Mesenchymal stem cell (in vitro differentiated cells and primary cell): Measurements from ENCODE around the gene RBM20.

Experiments used
- DNase-seq: peaks from one replicate; pipeline ENCODE4 v3.0.0-alpha.2; 2013
- H2AFZ ChIP-seq: one replicate; pipeline ENCODE4 v1.6.1; 2013; ENCODE audit warnings: low read depth, mild to moderate bottlenecking, control low read depth, inconsistent platforms, low read length, moderate library complexity
- H2AK5ac ChIP-seq: 2 replicates; pipeline ENCODE4 v1.6.1; 2013; ENCODE audit warnings: low read length, moderate library complexity, mild to moderate bottlenecking, inconsistent platforms; ENCODE audit not compliant: severe bottlenecking
- H2BK120ac ChIP-seq: one replicate; pipeline ENCODE4 v1.6.1; 2013; ENCODE audit warnings: low read depth, mild to moderate bottlenecking, inconsistent platforms, low read length, moderate library complexity
- H2BK12ac ChIP-seq, 2 experiments: one replicate each; pipeline ENCODE4 v1.6.1; 2013; ENCODE audit warnings: inconsistent platforms in 2 of 2, low read length in 2 of 2, mild to moderate bottlenecking in 2 of 2, moderate library complexity in 2 of 2, control low read depth in 1 of 2
- H2BK15ac ChIP-seq: one replicate; pipeline ENCODE4 v1.6.1; 2013; ENCODE audit warnings: mild to moderate bottlenecking, low read depth, inconsistent platforms; ENCODE audit not compliant: poor library complexity, severe bottlenecking
- H2BK5ac ChIP-seq: 2 replicates; pipeline ENCODE4 v1.6.1; 2013; ENCODE audit warnings: low read depth, mild to moderate bottlenecking, low read length, control low read depth, inconsistent platforms; ENCODE audit not compliant: poor library complexity, severe bottlenecking
- H3K14ac ChIP-seq, 2 experiments: one replicate each; pipeline ENCODE4 v1.6.1; 2013; ENCODE audit warnings: inconsistent platforms in 2 of 2, low read length in 2 of 2, control low read depth in 1 of 2, mild to moderate bottlenecking in 1 of 2, moderate library complexity in 1 of 2
- H3K18ac ChIP-seq, 2 experiments: one replicate each; pipeline ENCODE4 v1.6.1; 2013; ENCODE audit warnings: inconsistent platforms in 2 of 2, low read length in 2 of 2, control low read depth in 1 of 2, low read depth in 1 of 2, mild to moderate bottlenecking in 1 of 2
- H3K23ac ChIP-seq, 2 experiments: one replicate each; pipeline ENCODE4 v1.6.1; 2013; ENCODE audit warnings: inconsistent platforms in 2 of 2, low read length in 2 of 2, mild to moderate bottlenecking in 2 of 2, moderate library complexity in 2 of 2, control low read depth in 1 of 2
- H3K27ac ChIP-seq: 2 replicates; pipeline ENCODE4 v1.5.1; 2013; ENCODE audit warnings: mild to moderate bottlenecking, moderate library complexity, low read length, control low read depth, inconsistent platforms; ENCODE audit not compliant: poor library complexity, severe bottlenecking
- H3K27me3 ChIP-seq, 2 experiments: 2 replicates each; pipeline versions ENCODE4 v1.6.1 to v1.7.0; 2013; ENCODE audit warnings: low read length in 2 of 2, mild to moderate bottlenecking in 2 of 2, moderate library complexity in 2 of 2, control low read depth in 1 of 2, inconsistent platforms in 1 of 2; ENCODE audit not compliant: control insufficient read depth in 1 of 2, insufficient read depth in 1 of 2
- H3K36me3 ChIP-seq, 2 experiments: 2 replicates each; pipeline versions ENCODE4 v1.6.1 to v1.7.0; 2013; ENCODE audit warnings: low read length in 2 of 2, control low read depth in 1 of 2, inconsistent platforms in 1 of 2, low read depth in 1 of 2, mild to moderate bottlenecking in 1 of 2; ENCODE audit not compliant: insufficient read depth in 2 of 2, control insufficient read depth in 1 of 2
- H3K4ac ChIP-seq, 2 experiments: one replicate each; pipeline ENCODE4 v1.6.1; 2013; ENCODE audit warnings: inconsistent platforms in 2 of 2, low read length in 2 of 2, mild to moderate bottlenecking in 2 of 2, moderate library complexity in 2 of 2, control low read depth in 1 of 2, low read depth in 1 of 2
- H3K4me1 ChIP-seq: 2 replicates; pipeline ENCODE4 v1.6.1; 2013; ENCODE audit warnings: low read depth, low read length, control low read depth; ENCODE audit not compliant: control insufficient read depth, insufficient read depth
- H3K4me2 ChIP-seq: 2 replicates; pipeline ENCODE4 v1.6.1; 2013; ENCODE audit warnings: low read length, mild to moderate bottlenecking, inconsistent platforms; ENCODE audit not compliant: poor library complexity, severe bottlenecking
- H3K4me3 ChIP-seq, 2 experiments: 2 replicates each; pipeline versions ENCODE4 v1.5.1 to v1.7.0; 2013; ENCODE audit warnings: low read length in 2 of 2, mild to moderate bottlenecking in 2 of 2, control low read depth in 1 of 2, low read depth in 1 of 2; ENCODE audit not compliant: insufficient read depth in 1 of 2
- H3K79me1 ChIP-seq: replicated peaks from 2 replicates; pipeline ENCODE4 v1.6.1; 2013; ENCODE audit warnings: mild to moderate bottlenecking, control low read depth, low read length, inconsistent platforms; ENCODE audit not compliant: poor library complexity, severe bottlenecking
- H3K9ac ChIP-seq: 2 replicates; pipeline ENCODE4 v1.7.0; 2013; ENCODE audit warnings: mild to moderate bottlenecking, low read length, moderate library complexity
- H3K9me3 ChIP-seq: 2 replicates; pipeline ENCODE4 v1.7.0; 2013; ENCODE audit warnings: mild to moderate bottlenecking, low read length; ENCODE audit not compliant: control insufficient read depth
- H4K8ac ChIP-seq: one replicate; pipeline ENCODE4 v1.6.1; 2013; ENCODE audit warnings: inconsistent platforms, mild to moderate bottlenecking, low read length, moderate library complexity
- H4K91ac ChIP-seq: one replicate; pipeline ENCODE4 v1.6.1; 2013; ENCODE audit warnings: mild to moderate bottlenecking, low read length, inconsistent platforms
- WGBS: methylation state at CpG from one replicate; pipeline ENCODE4 v1.1.7; 2013; ENCODE audit warnings: mixed read lengths; 5-methylcytosine and 5-hydroxymethylcytosine counted together

The RBM20 gene

DNA sequence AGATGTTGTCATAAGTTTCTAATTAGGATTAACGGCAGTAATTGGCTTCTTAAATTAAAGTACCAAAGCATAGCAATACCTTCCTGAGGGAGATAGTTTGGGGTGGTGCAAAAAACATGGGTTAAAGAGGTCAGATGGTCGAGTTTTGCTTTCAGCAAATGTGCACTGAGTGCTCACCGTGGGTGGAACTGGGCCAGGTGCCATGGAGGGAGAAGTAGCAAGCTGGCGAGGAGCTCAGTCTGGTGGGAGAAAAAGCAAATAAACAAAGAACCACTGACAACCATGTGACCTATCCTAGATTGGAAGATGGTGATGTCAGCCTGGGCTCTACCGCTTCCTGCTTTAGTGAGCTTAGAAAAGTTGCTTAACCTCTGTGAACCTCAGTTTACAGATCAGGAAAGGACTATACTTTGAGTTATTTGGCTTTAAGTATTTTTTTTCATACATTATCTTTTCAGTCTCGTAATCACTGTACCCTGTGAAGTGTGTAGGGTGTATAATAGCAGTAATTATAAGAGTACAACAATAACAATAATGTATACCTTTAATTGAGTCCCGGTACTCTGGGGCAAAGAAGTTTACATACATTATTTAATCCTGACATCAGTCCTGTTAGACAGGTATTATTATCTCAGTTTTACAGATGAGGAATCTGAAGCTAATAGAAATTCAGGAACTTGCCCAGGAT lies 158.6 kb downstream of the RBM20 start:
- H3K4me3 ChIP-seq: peak overlapping the region in 1 of 2 experiments; percentile 31
- H2AFZ ChIP-seq: no peak overlapping the region
- H2BK5ac ChIP-seq: no peak overlapping the region
- peaks cover 5% of the 10 kb centered on the region for H3K4me1 ChIP-seq
- peaks cover 4% of the 10 kb centered on the region for H3K9me3 ChIP-seq
- no peak overlapping the region for H4K91ac ChIP-seq
- H3K14ac ChIP-seq: no peak overlapping the region
- peak; percentile 85 for DNase-seq
- peak overlapping the region; percentile 79 for H3K9ac ChIP-seq
- no peak overlapping the region for H4K8ac ChIP-seq
- no peak overlapping the region for H2BK12ac ChIP-seq
- no peak overlapping the region for H2BK15ac ChIP-seq
- H3K79me1 ChIP-seq: no peaks in the 10 kb centered on the region
- no peak overlapping the region for H3K18ac ChIP-seq
- no peaks in the 10 kb centered on the region for H3K27me3 ChIP-seq
- no peak overlapping the region for H3K23ac ChIP-seq
- H3K27ac ChIP-seq: peak overlapping the region; percentile 64
- 41% methylated on average over 3 of the region's 7 CpGs for WGBS
- H3K4ac ChIP-seq: no peak overlapping the region
- H2BK120ac ChIP-seq: no peak overlapping the region
- no peak overlapping the region for H3K4me2 ChIP-seq
- no peaks in the 10 kb centered on the region for H3K36me3 ChIP-seq
- no peak overlapping the region for H2AK5ac ChIP-seq

DNA sequence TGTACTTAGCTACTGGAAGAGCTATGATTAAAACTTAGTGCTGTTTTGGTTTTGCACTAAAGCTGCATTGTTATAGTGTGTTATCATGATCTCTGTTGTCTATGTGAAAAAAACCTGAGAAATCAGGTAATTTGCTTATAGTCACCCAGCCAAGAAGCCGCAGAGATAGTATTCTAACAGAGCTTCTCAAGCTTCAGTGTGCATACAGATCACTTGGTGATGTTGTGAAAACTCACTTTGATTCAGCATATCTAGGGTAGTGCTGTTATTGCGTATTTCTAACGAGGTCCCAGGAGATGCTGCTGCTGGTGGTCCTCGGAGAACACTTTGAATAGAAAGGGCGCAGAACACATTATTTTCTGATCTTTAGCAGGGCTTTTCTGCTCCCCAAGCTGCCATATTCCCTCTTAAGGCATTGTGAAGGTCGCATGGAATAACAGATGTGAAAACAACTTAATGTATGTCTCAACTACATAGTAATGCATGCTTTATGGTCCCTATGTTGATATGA lies 159.2 kb downstream of the RBM20 start:
- H3K4ac ChIP-seq: peak overlapping the region in 1 of 2 experiments; percentile 33
- no peaks in the 10 kb centered on the region for H3K36me3 ChIP-seq
- peak overlapping the region in 1 of 2 experiments; percentile 34 for H2BK12ac ChIP-seq
- H3K14ac ChIP-seq: no peak overlapping the region
- peak; percentile 19 for DNase-seq
- H2BK120ac ChIP-seq: no peak overlapping the region
- peaks cover 4% of the 10 kb centered on the region for H3K9me3 ChIP-seq
- no peak overlapping the region for H2BK5ac ChIP-seq
- no peak overlapping the region for H3K18ac ChIP-seq
- H3K9ac ChIP-seq: peak overlapping the region; percentile 79
- no peak overlapping the region for H3K23ac ChIP-seq
- H3K4me2 ChIP-seq: no peak overlapping the region
- H3K79me1 ChIP-seq: no peaks in the 10 kb centered on the region
- 70% methylated on average over 5 of the region's 6 CpGs for WGBS
- H2AFZ ChIP-seq: no peak overlapping the region
- no peak overlapping the region for H3K4me3 ChIP-seq
- peaks cover 5% of the 10 kb centered on the region for H3K4me1 ChIP-seq
- H3K27me3 ChIP-seq: peaks cover 1 to 3% of the 10 kb centered on the region in 2 experiments
- H2BK15ac ChIP-seq: no peak overlapping the region
- H4K91ac ChIP-seq: no peak overlapping the region
- H2AK5ac ChIP-seq: peak overlapping the region; percentile 19
- H4K8ac ChIP-seq: no peak overlapping the region
- H3K27ac ChIP-seq: no peak overlapping the region

DNA sequence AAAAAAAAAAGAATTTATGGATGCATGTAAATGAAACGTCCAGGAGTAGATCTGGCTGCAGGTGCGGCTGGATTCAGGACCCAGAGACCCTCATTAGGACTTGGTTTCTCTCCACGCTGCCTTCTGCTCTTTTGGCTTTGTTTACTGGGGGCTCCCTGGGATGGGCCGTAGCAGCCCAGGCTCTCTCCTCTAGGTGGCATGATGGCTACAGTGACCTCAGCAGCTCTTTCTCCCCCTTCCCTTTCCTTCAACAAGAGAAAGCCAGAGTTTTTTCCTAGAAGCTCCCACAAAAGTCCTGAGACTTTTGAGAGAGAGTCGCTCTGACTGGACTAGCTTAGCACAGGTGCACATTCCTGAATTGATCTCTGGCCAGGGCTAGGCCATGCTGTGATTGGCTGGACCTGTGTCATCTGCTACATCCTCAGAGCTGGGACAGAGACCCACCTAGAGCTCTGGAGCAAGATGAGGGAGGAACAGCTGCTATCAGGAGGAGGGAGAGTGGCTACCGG lies 159.7 kb downstream of the RBM20 start:
- DNase-seq: peak; percentile 63
- H3K18ac ChIP-seq: no peak overlapping the region
- H3K4me2 ChIP-seq: no peak overlapping the region
- H2BK12ac ChIP-seq: peak overlapping the region in 1 of 2 experiments; percentile 89
- H3K9ac ChIP-seq: peak overlapping the region; percentile 79
- no peaks in the 10 kb centered on the region for H3K79me1 ChIP-seq
- peaks cover 3% of the 10 kb centered on the region in 2 experiments for H3K27me3 ChIP-seq
- 42% methylated on average over 6 of the region's 6 CpGs for whole genome bisulfite sequencing
- H2AFZ ChIP-seq: peak overlapping the region; percentile 83
- no peak overlapping the region for H2BK120ac ChIP-seq
- H2BK15ac ChIP-seq: no peak overlapping the region
- H3K4ac ChIP-seq: peak overlapping the region in 1 of 2 experiments; percentile 0
- no peak overlapping the region for H3K23ac ChIP-seq
- H3K4me3 ChIP-seq: no peak overlapping the region
- no peak overlapping the region for H4K8ac ChIP-seq
- no peak overlapping the region for H2BK5ac ChIP-seq
- H3K4me1 ChIP-seq: peaks cover 5% of the 10 kb centered on the region
- H4K91ac ChIP-seq: no peak overlapping the region
- peaks cover 4% of the 10 kb centered on the region for H3K9me3 ChIP-seq
- H3K36me3 ChIP-seq: no peaks in the 10 kb centered on the region
- H3K27ac ChIP-seq: no peak overlapping the region
- H3K14ac ChIP-seq: no peak overlapping the region
- no peak overlapping the region for H2AK5ac ChIP-seq

DNA sequence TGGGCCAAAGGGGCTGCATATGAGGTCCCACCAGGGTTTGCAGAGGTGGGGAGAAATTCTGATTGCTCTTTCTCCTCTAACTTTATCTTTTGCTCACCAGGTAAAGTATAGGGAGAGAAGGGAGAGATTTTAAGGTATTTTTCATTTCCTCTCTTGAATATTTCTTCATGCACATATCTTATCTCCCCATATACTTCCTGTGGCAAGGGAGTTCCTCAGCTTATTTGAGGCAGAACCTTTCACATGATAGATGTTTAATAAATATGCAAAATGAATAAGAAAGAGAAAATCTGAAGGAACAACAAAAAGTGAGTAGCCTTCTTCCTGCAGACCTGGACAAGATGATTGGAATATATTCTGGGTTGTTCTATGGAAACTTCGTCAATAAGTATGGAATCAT lies 160.2 kb downstream of the RBM20 start:
- H3K4me1 ChIP-seq: peaks cover 5% of the 10 kb centered on the region
- no peak overlapping the region for H2BK5ac ChIP-seq
- no peaks in the 10 kb centered on the region for H3K36me3 ChIP-seq
- peak overlapping the region in 1 of 2 experiments; percentile 89 for H2BK12ac ChIP-seq
- H2AFZ ChIP-seq: peak overlapping the region; percentile 83
- DNase-seq: no peak
- no peak overlapping the region for H3K4me2 ChIP-seq
- no peak overlapping the region for H4K8ac ChIP-seq
- H4K91ac ChIP-seq: no peak overlapping the region
- peak overlapping the region in 1 of 2 experiments; percentile 0 for H3K4ac ChIP-seq
- H2BK120ac ChIP-seq: no peak overlapping the region
- no peak overlapping the region for H3K4me3 ChIP-seq
- no peak overlapping the region for H3K14ac ChIP-seq
- H3K27ac ChIP-seq: no peak overlapping the region
- 89% methylated on average over 1 of the region's 1 CpG for WGBS
- no peak overlapping the region for H3K23ac ChIP-seq
- H3K79me1 ChIP-seq: no peaks in the 10 kb centered on the region
- no peak overlapping the region for H2BK15ac ChIP-seq
- peak overlapping the region; percentile 36 for H3K9ac ChIP-seq
- H2AK5ac ChIP-seq: no peak overlapping the region
- peaks cover 4% of the 10 kb centered on the region for H3K9me3 ChIP-seq
- H3K18ac ChIP-seq: no peak overlapping the region
- peaks cover 3% of the 10 kb centered on the region in 2 experiments for H3K27me3 ChIP-seq
